Uterus (tissue), 2 donors: Measurements from ENCODE around the gene USP17L22.
"Not testable (repeated sequence)": the region's sequence is repeated elsewhere in the genome, so short reads cannot be mapped to it uniquely, and the experiment has no call there.

Experiments
- POLR2A ChIP-seq, 2 donors: fragments of 450-650 bp; IDR thresholded peaks; one replicate each; pipeline ENCODE4 v1.6.1; 2016; ENCODE audit warnings: antibody characterized with exemption in 2 of 2, mild to moderate bottlenecking in 1 of 2, moderate library complexity in 1 of 2
- TF ChIP-seq, protein P1 (sequence below), 4 experiments: fragments of 200-600 bp in 2 of 4; fragments of 450-650 bp in 2 of 4; sonication (generic) in 2 of 4; IDR thresholded peaks; one replicate each; pipeline ENCODE4 v1.5.1; 2016 to 2019; ENCODE audit warnings: antibody characterized with exemption in 4 of 4, mild to moderate bottlenecking in 2 of 4, moderate library complexity in 1 of 4

- TF ChIP-seq, protein P1, sequence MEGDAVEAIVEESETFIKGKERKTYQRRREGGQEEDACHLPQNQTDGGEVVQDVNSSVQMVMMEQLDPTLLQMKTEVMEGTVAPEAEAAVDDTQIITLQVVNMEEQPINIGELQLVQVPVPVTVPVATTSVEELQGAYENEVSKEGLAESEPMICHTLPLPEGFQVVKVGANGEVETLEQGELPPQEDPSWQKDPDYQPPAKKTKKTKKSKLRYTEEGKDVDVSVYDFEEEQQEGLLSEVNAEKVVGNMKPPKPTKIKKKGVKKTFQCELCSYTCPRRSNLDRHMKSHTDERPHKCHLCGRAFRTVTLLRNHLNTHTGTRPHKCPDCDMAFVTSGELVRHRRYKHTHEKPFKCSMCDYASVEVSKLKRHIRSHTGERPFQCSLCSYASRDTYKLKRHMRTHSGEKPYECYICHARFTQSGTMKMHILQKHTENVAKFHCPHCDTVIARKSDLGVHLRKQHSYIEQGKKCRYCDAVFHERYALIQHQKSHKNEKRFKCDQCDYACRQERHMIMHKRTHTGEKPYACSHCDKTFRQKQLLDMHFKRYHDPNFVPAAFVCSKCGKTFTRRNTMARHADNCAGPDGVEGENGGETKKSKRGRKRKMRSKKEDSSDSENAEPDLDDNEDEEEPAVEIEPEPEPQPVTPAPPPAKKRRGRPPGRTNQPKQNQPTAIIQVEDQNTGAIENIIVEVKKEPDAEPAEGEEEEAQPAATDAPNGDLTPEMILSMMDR (IDR thresholded peaks at IDR 0.05), result not testable (repeated sequence)
- TF ChIP-seq POLR2A (IDR thresholded peaks at IDR 0.05), result not testable (repeated sequence)
Observed at GRCh38 chr4:9271719-9272118, 4.3 kb downstream of the USP17L22 start.
